H1 (cell line): Measurements from ENCODE around the gene FGF21. TPM values are rescaled to one million over a fixed set of nuclear protein-coding genes. Genes with fewer than 3 reads are reported as not detected.

Experiments
- ATF2 ChIP-seq: IDR thresholded peaks from 2 replicates; pipeline ENCODE4 v1.6.1; 2012; ENCODE audit warnings: low read length, inconsistent platforms
- BACH1 ChIP-seq: IDR thresholded peaks from 2 replicates; pipeline ENCODE4 v1.6.1; 2012; ENCODE audit warnings: low read length, improper control_type of control experiment
- CREB1 ChIP-seq: IDR thresholded peaks from 2 replicates; pipeline ENCODE4 v1.6.1; 2012; ENCODE audit warnings: inconsistent platforms
- CTBP2 ChIP-seq: IDR thresholded peaks from 2 replicates; pipeline ENCODE4 v1.7.0; 2011; ENCODE audit warnings: borderline replicate concordance, mild to moderate bottlenecking, moderate library complexity, mixed read lengths, low read length; ENCODE audit not compliant: insufficient read depth, insufficient read length
- NRF1 ChIP-seq: IDR thresholded peaks from 2 replicates; pipeline ENCODE4 v1.6.1; 2011; ENCODE audit warnings: mild to moderate bottlenecking, low read depth, low read length, improper control_type of control experiment
- POLR2AphosphoS5 ChIP-seq: IDR thresholded peaks from 2 replicates; pipeline ENCODE4 v1.6.1; 2011; ENCODE audit warnings: low read depth, low read length
- RFX5 ChIP-seq: IDR thresholded peaks from 2 replicates; pipeline ENCODE4 v1.6.1; 2011; ENCODE audit warnings: low read depth, low read length, improper control_type of control experiment, borderline replicate concordance
- SP2 ChIP-seq: IDR thresholded peaks from 2 replicates; pipeline ENCODE4 v1.6.1; 2012; ENCODE audit warnings: mild to moderate bottlenecking, low read length, inconsistent platforms
- SP4 ChIP-seq: IDR thresholded peaks from 2 replicates; pipeline ENCODE4 v1.6.1; 2012; ENCODE audit warnings: low read length, inconsistent platforms
- SRF ChIP-seq: IDR thresholded peaks from 2 replicates; pipeline ENCODE4 v1.6.1; 2011; ENCODE audit warnings: mild to moderate bottlenecking, low read depth, low read length, moderate library complexity
- SUZ12 ChIP-seq: fragments of 200-600 bp; sonication (generic); IDR thresholded peaks from 2 replicates; pipeline ENCODE4 v1.6.1; 2012; ENCODE audit warnings: mild to moderate bottlenecking, inconsistent platforms, low read length, moderate library complexity, mixed read lengths
- TAF7 ChIP-seq: optimal IDR thresholded peaks from 2 replicates; pipeline ENCODE3; 2011; ENCODE audit warnings: low read depth, mild to moderate bottlenecking, inconsistent platforms, low read length, moderate library complexity, borderline replicate concordance
- TBP ChIP-seq: IDR thresholded peaks from 2 replicates; pipeline ENCODE4 v1.6.1; 2011; ENCODE audit warnings: low read depth, low read length, improper control_type of control experiment
- YY1 ChIP-seq: IDR thresholded peaks from 2 replicates; pipeline ENCODE4 v1.6.1; 2011; ENCODE audit warnings: low read depth, mild to moderate bottlenecking, low read length
- polyA plus RNA-seq, 7 experiments: library from polyadenylated mRNA; depleted of rRNA in 3 of 7; stranded (reverse) in 5 of 7; unstranded in 2 of 7; fragments of >200 nt in 5 of 7; fragments of 200-250 nt in 2 of 7; gene quantifications; 1 replicate in 5 of 7; 2 replicates in 1 of 7; 4 replicates in 1 of 7; pipeline versions ENCODE4 v1.2.1 to v1.2.3, GENCODE V29; 2011 to 2013; ENCODE audit warnings: missing spikeins in 2 of 7, mixed read lengths in 2 of 7
- total RNA-seq: library from RNA; stranded (reverse); fragmentation: NEBNext Ultra II Directional; extraction: Animal tissue kit (Norgen Biotek cat#: 25700); gene quantifications from 2 replicates; pipeline ENCODE4 v1.2.1, GENCODE V29; 2021

FGF21 gene
- total and polyA plus RNA-seq, 2 of the 8 experiments (the other 6 are each of a cell fraction or from before 2014, with no cell fraction given), result 0.48 to 0.80 TPM

GRCh38 chr19:48795055-48795684 lies 39.8 kb downstream of the FGF21 start (continued):
- TF ChIP-seq RFX5 (no peak), SP4 (no peak; the same call in 1 of the 2 replicates), SRF (0 out of 2 replicates have a peak, but pooled peaks have one; percentile 14), TBP (peak; percentile 62; the same call in 1 of the 2 replicates), ATF2 (0 out of 2 replicates have a peak, but pooled peaks have one; percentile 66), SUZ12 (no peak), CREB1 (peak; percentile 76), CTBP2 (peak; percentile 43), POLR2AphosphoS5 (peak; percentile 77), YY1 (peak; percentile 65; the same call in 1 of the 2 replicates), NRF1 (no peak), SP2 (no peak), BACH1 (peak; percentile 81), TAF7 (peak; percentile 29)
